CD4-positive, alpha-beta T cell (primary cell): Measurements from ENCODE around the gene G3BP2. TPM values are rescaled to one million over a fixed set of nuclear protein-coding genes. Genes with fewer than 3 reads are reported as not detected.

Source experiments
- ATAC-seq: fragments of 200-7000 bp; cut with Tn5 transposase; one replicate; pipeline ENCODE4 v1.10.0; 2022; ENCODE audit warnings: mild to moderate bottlenecking; ENCODE audit not compliant: poor library complexity
- CTCF ChIA-PET: fragments of 350-600 bp; sonication (Branson Sonifier 250); formaldehyde crosslinking; loops from one replicate; lab custom pipeline; 2021; ENCODE audit warnings: antibody characterized with exemption, inconsistent platforms; lab: Charles Lee
- POLR2A ChIA-PET: fragments of 350-600 bp; sonication (Branson Sonifier 250); formaldehyde crosslinking; loops from one replicate; lab custom pipeline; 2021; ENCODE audit warnings: antibody characterized with exemption, inconsistent platforms; lab: Charles Lee
- DNase-seq, 14 experiments: peaks; one replicate each; pipeline ENCODE4 v3.0.0-alpha.2; 2013 to 2020; ENCODE audit warnings: mixed read lengths in 2 of 14
- H3K27ac ChIP-seq, 2 donors: one replicate each; pipeline versions ENCODE4 v1.5.1 to v1.7.0; 2013; ENCODE audit warnings: low read length in 2 of 2, low read depth in 1 of 2, mild to moderate bottlenecking in 1 of 2
- H3K27me3 ChIP-seq, 2 experiments: 1 replicate in 1 of 2; 2 replicates in 1 of 2; pipeline versions ENCODE4 v1.6.1 to v1.7.0; 2013; ENCODE audit warnings: low read length in 2 of 2, control low read depth in 1 of 2, mild to moderate bottlenecking in 1 of 2, moderate library complexity in 1 of 2; ENCODE audit not compliant: insufficient read depth in 2 of 2, control insufficient read depth in 1 of 2
- H3K36me3 ChIP-seq: one replicate; pipeline ENCODE4 v1.6.1; 2013; ENCODE audit warnings: low read length, control low read depth; ENCODE audit not compliant: insufficient read depth
- H3K4me1 ChIP-seq: one replicate; pipeline ENCODE4 v1.6.1; 2013; ENCODE audit warnings: low read length, control low read depth; ENCODE audit not compliant: insufficient read depth
- H3K4me3 ChIP-seq: one replicate; pipeline ENCODE4 v1.5.1; 2013; ENCODE audit warnings: mild to moderate bottlenecking, low read length, moderate library complexity
- H3K9me3 ChIP-seq, 2 experiments: 1 replicate in 1 of 2; 2 replicates in 1 of 2; pipeline versions ENCODE4 v1.6.1 to v1.7.0; 2013; ENCODE audit warnings: low read length in 2 of 2, mild to moderate bottlenecking in 2 of 2, control low read depth in 1 of 2, moderate library complexity in 1 of 2; ENCODE audit not compliant: control insufficient read depth in 1 of 2, insufficient read depth in 1 of 2
- H3K27ac Mint-ChIP-seq: one replicate; pipeline ENCODE4 v1.8.0; 2020; ENCODE audit warnings: mixed read lengths
- H3K27me3 Mint-ChIP-seq: one replicate; pipeline ENCODE4 v1.8.0; 2021; ENCODE audit warnings: mixed read lengths
- H3K36me3 Mint-ChIP-seq: one replicate; pipeline ENCODE4 v1.8.0; 2021; ENCODE audit warnings: low read depth, mixed read lengths
- H3K4me1 Mint-ChIP-seq: one replicate; pipeline ENCODE4 v1.8.0; 2021; ENCODE audit warnings: low read depth, mixed read lengths
- H3K4me3 Mint-ChIP-seq: one replicate; pipeline ENCODE4 v1.8.0; 2020; ENCODE audit warnings: mild to moderate bottlenecking, mixed read lengths
- H3K9me3 Mint-ChIP-seq: one replicate; pipeline ENCODE4 v1.8.0; 2020; ENCODE audit warnings: mixed read lengths
- CTCF ChIP-seq: fragments of 200-600 bp; IDR thresholded peaks from one replicate; pipeline ENCODE4 v1.8.0; 2022; ENCODE audit warnings: antibody characterized with exemption, mild to moderate bottlenecking
- intact Hi-C, 2 experiments: fragments of 100-400 bp; cut with DNase I in 1 of 2; cut with micrococcal nuclease in 1 of 2; formaldehyde crosslinking; loops; one replicate each; pipeline versions ENCODE4 v1.15.1 to v1.9.0; 2023 to 2025; cut with DNase I, micrococcal nuclease
- total RNA-seq, 174 experiments: library from RNA in 2 of 174; stranded (reverse) in 2 of 174; gene quantifications; one replicate each; pipeline ENCODE4 v1.2.3 and lab custom pipeline; 2021 to 2026

The G3BP2 gene
- total RNA-seq, 2 experiments from 2014 or later = 319 to 322 TPM

GRCh38 chr4:75705198-75705977 lies 32.2 kb upstream of the G3BP2 start:
- no peaks in the 10 kb centered on the region for H3K27me3 ChIP-seq
- Mint-ChIP-seq H3K4me1 (peaks cover 8% of the 10 kb centered on the region), H3K27me3 (no peaks in the 10 kb centered on the region), H3K27ac (no peak overlapping the region), H3K36me3 (peaks cover 5% of the 10 kb centered on the region), H3K9me3 (no peaks in the 10 kb centered on the region), H3K4me3 (no peak overlapping the region)
- no peak for ATAC-seq
- H3K4me3 ChIP-seq = no peak overlapping the region
- ChIA-PET POLR2A (no interaction called here), CTCF (interaction anchor here (0.5 to 1.2 kb wide), 2 partner anchors 18 to 117 kb away, joined by 3 read pairs; partner anchors contain the start of gene USO1)
- H3K27ac ChIP-seq = no peak overlapping the region
- H3K9me3 ChIP-seq = no peaks in the 10 kb centered on the region
- peaks cover 3% of the 10 kb centered on the region for H3K36me3 ChIP-seq
- intact Hi-C loops = loop anchor here in 1 of 2 experiments (5.0 kb wide), 1 partner anchor 53 kb away; no protein-coding TSS in a partner anchor
- H3K4me1 ChIP-seq = peaks cover 3% of the 10 kb centered on the region
- no peak for DNase-seq
- no peak for TF ChIP-seq CTCF

GRCh38 chr4:75702919-75703411 lies 29.8 kb upstream of the G3BP2 start:
- ChIA-PET POLR2A (no interaction called here), CTCF (no interaction called here)
- no peaks in the 10 kb centered on the region for H3K27me3 ChIP-seq
- Mint-ChIP-seq H3K27me3 (no peaks in the 10 kb centered on the region), H3K27ac (no peak overlapping the region), H3K9me3 (no peaks in the 10 kb centered on the region), H3K4me1 (peaks cover 18% of the 10 kb centered on the region), H3K36me3 (peaks cover 5% of the 10 kb centered on the region), H3K4me3 (no peak overlapping the region)
- no peaks in the 10 kb centered on the region for H3K9me3 ChIP-seq
- H3K27ac ChIP-seq = no peak overlapping the region
- no peak for DNase-seq
- intact Hi-C loops = no loop called here
- peaks cover 10% of the 10 kb centered on the region for H3K4me1 ChIP-seq
- no peak for ATAC-seq
- TF ChIP-seq CTCF = no peak
- no peak overlapping the region for H3K4me3 ChIP-seq
- H3K36me3 ChIP-seq = peaks cover 3% of the 10 kb centered on the region

DNA sequence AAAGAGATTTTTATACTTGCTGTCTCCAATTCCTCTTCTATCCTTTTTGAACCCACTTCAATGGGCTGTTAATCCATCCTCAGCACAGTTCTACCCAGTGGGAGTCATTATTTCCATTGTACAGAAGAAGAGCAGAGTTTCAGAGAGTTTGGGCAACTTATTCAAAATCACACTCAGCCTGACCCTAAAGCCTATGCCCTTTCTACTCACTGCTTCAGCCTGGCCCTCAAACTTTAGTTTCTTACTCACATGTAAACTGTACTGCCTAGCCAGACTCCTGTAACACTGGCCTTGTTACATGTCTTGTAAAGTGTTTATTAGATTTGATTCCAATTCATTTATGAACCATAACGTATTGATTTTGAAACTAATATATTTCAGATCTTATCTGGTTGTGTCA lies 26.1 kb upstream of the G3BP2 start:
- Mint-ChIP-seq H3K27me3 (no peaks in the 10 kb centered on the region), H3K4me3 (no peak overlapping the region), H3K9me3 (no peaks in the 10 kb centered on the region), H3K4me1 (peaks cover 41% of the 10 kb centered on the region), H3K27ac (peak overlapping the region; percentile 52), H3K36me3 (no peaks in the 10 kb centered on the region)
- Histone ChIP-seq H3K27me3 (no peaks in the 10 kb centered on the region), H3K27ac (peak overlapping the region in 1 of 2 donors; percentile 15), H3K36me3 (no peaks in the 10 kb centered on the region), H3K4me1 (peaks cover 23% of the 10 kb centered on the region), H3K4me3 (no peak overlapping the region), H3K9me3 (peaks cover 0 to 3% of the 10 kb centered on the region in 2 experiments)
- DNase-seq (no peak), ATAC-seq (no peak)
- ChIA-PET CTCF (interaction anchor here (0.9 kb wide), 1 partner anchor 53 kb away, joined by 3 read pairs; no protein-coding TSS in a partner anchor), POLR2A (no interaction called here)
- no peak for TF ChIP-seq CTCF
- intact Hi-C loops = loop anchor here in 1 of 2 experiments (5.0 kb wide), 1 partner anchor 42 kb away; no protein-coding TSS in a partner anchor
